Spleen (tissue), 7 donors: ENCODE results near the gene LAMTOR4.

Source experiments
- CTCF ChIP-seq, 11 experiments: fragments of 200-600 bp in 7 of 11; fragments of 450-650 bp in 4 of 11; sonication (generic) in 4 of 11; IDR thresholded peaks in 8 of 11; conservative IDR thresholded peaks in 3 of 11; 1 replicate in 7 of 11; 2 replicates in 4 of 11; pipeline versions ENCODE4 v1.4.0 to v1.8.0; 2016 to 2021; ENCODE audit warnings: antibody characterized with exemption in 11 of 11, inconsistent platforms in 4 of 11, mild to moderate bottlenecking in 1 of 11
- POLR2A ChIP-seq, 3 donors: fragments of 450-650 bp; IDR thresholded peaks; one replicate each; pipeline ENCODE4 v1.5.1; 2017; ENCODE audit warnings: antibody characterized with exemption in 3 of 3, mild to moderate bottlenecking in 1 of 3
- POLR2AphosphoS5 ChIP-seq, 3 donors: sonication (generic); formaldehyde crosslinking; IDR thresholded peaks; one replicate each; pipeline ENCODE4 v1.5.1; 2017; ENCODE audit warnings: antibody characterized with exemption in 3 of 3
- donor health status: DM: no; HTN: no; CAD: no; lungs with moderate emphysema.
- donor health status: DM: no; HTN: no; CAD: no.
- donor health status: DM: no; HTN: no; CAD: no.

- TF ChIP-seq CTCF (IDR thresholded peaks at IDR 0.05 in 8 of 11, conservative IDR thresholded peaks at IDR 0.05 in 3 of 11): no peak
- no peak for TF ChIP-seq POLR2A (IDR thresholded peaks at IDR 0.05)
- TF ChIP-seq POLR2AphosphoS5 (IDR thresholded peaks at IDR 0.05): peak in 1 of 3 donors; percentile 19
Observed at GRCh38 chr7:100106633-100107032, 42.1 kb upstream of the LAMTOR4 start.
